ENCODE data around the gene MUTYH.

Gene MUTYH

GRCh38 chr1:45348609-45348965 lies 8.3 kb upstream of the MUTYH start:
- DNase-seq = no peak

GRCh38 chr1:45348020-45348419 lies 7.8 kb upstream of the MUTYH start:
- DNase-seq = no peak

GRCh38 chr1:45346473-45346872 lies 6.2 kb upstream of the MUTYH start:
- no peak for DNase-seq

- no peak for DNase-seq
Measured at GRCh38 chr1:45345014-45345413, 4.8 kb upstream of the MUTYH start.

- DNase-seq = no peak
Measured at GRCh38 chr1:45344499-45344898, 4.3 kb upstream of the MUTYH start.

GRCh38 chr1:45340816-45341466 lies 701 bp upstream of the MUTYH start:
- peak; percentile 40 for DNase-seq

GRCh38 chr1:45337630-45338325 lies 2.5 kb downstream of the MUTYH start:
- no peak for DNase-seq

- DNase-seq = no peak
Measured at GRCh38 chr1:45335855-45336324, 4.3 kb downstream of the MUTYH start.

GRCh38 chr1:45334308-45335245 lies 5.7 kb downstream of the MUTYH start:
- DNase-seq = no peak

GRCh38 chr1:45332346-45332720 lies 7.9 kb downstream of the MUTYH start:
- DNase-seq = no peak

GRCh38 chr1:45331436-45332345 lies 8.5 kb downstream of the MUTYH start:
- no peak for DNase-seq

GRCh38 chr1:45329445-45329844 lies 10.8 kb downstream of the MUTYH start:
- no peak for DNase-seq

GRCh38 chr1:45328680-45329079 lies 11.6 kb downstream of the MUTYH start:
- DNase-seq = no peak

- no peak for DNase-seq
Measured at GRCh38 chr1:45327644-45328515, 12.4 kb downstream of the MUTYH start.

GRCh38 chr1:45326627-45327623 lies 13.3 kb downstream of the MUTYH start, which contains the start of gene HPDL:
HPDL (plus strand) TSS chr1:45326895; CDS start chr1:45327149, 254 bp downstream.
- DNase-seq = peak; percentile 84

- no peak for DNase-seq
Measured at GRCh38 chr1:45325851-45326506, 14.3 kb downstream of the MUTYH start.

- DNase-seq = no peak
Measured at GRCh38 chr1:45322486-45323040, 17.7 kb downstream of the MUTYH start.

- DNase-seq = no peak
Measured at GRCh38 chr1:45321444-45321843, 18.8 kb downstream of the MUTYH start.

GRCh38 chr1:45319761-45320160 lies 20.5 kb downstream of the MUTYH start:
- no peak for DNase-seq

Data from activated CD4-positive, alpha-beta T cell treated with anti-CD3 and anti-CD28 coated beads for 48 hours (primary cell).